Pancreas (tissue), 10 donors: ENCODE results near the gene AP1G1. TPM values are rescaled to one million over a fixed set of nuclear protein-coding genes. Genes with fewer than 3 reads are reported as not detected.

ENCODE experiments used
- ATAC-seq, 4 donors: fragments of 200-7000 bp; cut with Tn5 transposase; one replicate each; pipeline versions ENCODE4 v1.8.0 to v1.9.1; 2020; ENCODE audit warnings: mild to moderate bottlenecking in 4 of 4, moderate library complexity in 4 of 4
- DNase-seq, 6 donors: peaks; one replicate each; pipeline ENCODE4 v3.0.0-alpha.2; 2020
- FAIRE-seq: peaks from 2 replicates; lab custom pipeline; 2012; peaks lifted over from hg19 to GRCh38; lab: Jason Lieb, UNC
- H3K27ac ChIP-seq, 4 donors: fragments of 200-600 bp; sonication (generic); 1 replicate in 3 of 4; 2 replicates in 1 of 4; pipeline versions ENCODE4 v1.5.0 to v1.8.0; 2020
- H3K27me3 ChIP-seq, 4 donors: fragments of 200-600 bp; one replicate each; pipeline ENCODE4 v1.8.0; 2021
- H3K36me3 ChIP-seq, 3 donors: fragments of 200-600 bp; sonication (generic) in 1 of 3; one replicate each; pipeline versions ENCODE4 v1.5.0 to v1.8.0; 2020 to 2021
- H3K4me1 ChIP-seq, 3 donors: fragments of 200-600 bp; one replicate each; pipeline ENCODE4 v1.8.0; 2021
- H3K4me3 ChIP-seq, 4 donors: fragments of 200-600 bp; sonication (generic) in 2 of 4; one replicate each; pipeline versions ENCODE4 v1.5.0 to v1.8.0; 2020 to 2021
- H3K9me3 ChIP-seq, 4 donors: fragments of 200-600 bp; one replicate each; pipeline ENCODE4 v1.8.0; 2021
- WGBS, 2 donors: extraction: QIAGEN DNeasy Blood & Tissue Kit; methylation state at CpG; one replicate each; pipeline ENCODE4 v1.1.7; 2013; 5-methylcytosine and 5-hydroxymethylcytosine counted together
- intact Hi-C, 3 donors: fragments of 100-400 bp; cut with DNase I; formaldehyde crosslinking; loops; one replicate each; pipeline versions ENCODE4 v1.11.1 to v1.14.2; 2022
- polyA plus RNA-seq, 2 donors: library from polyadenylated mRNA; stranded (reverse); fragments of 200-250 nt; gene quantifications; one replicate each; pipeline ENCODE4 v1.2.3, GENCODE V29; 2013
- total RNA-seq, 6 donors: library from RNA; stranded (reverse); fragmentation: NEBNext Ultra II Directional in 4 of 6; extraction: Animal tissue kit (Norgen Biotek cat#: 25700) in 4 of 6; gene quantifications; one replicate each; pipeline versions ENCODE4 v1.2.1 to v1.2.4, GENCODE V29; 2021 to 2023
- TF ChIP-seq, protein P1 (sequence below), 4 donors: fragments of 200-600 bp; sonication (generic) in 3 of 4; IDR thresholded peaks; one replicate each; pipeline versions ENCODE4 v1.5.0 to v1.8.0; 2021; ENCODE audit warnings: antibody characterized with exemption in 4 of 4
- donor health status: healthy with polysubstance abuse.
- donor health status: DM: no; HTN: no; CAD: no; lungs with moderate emphysema.
- donor health status: DM: no; HTN: no; CAD: no.
- donor health status: control.
- donor health status: control.
- donor health status: Bipolar disorder and iron deficiency.
- donor health status: DM: yes; HTN: yes; CAD: no.
- donor health status: DM: no; HTN: no; CAD: no.
- donor health status: DM: no; HTN: no; CAD: no.
- donor health status: DM: yes; HTN: yes; CAD: no.

The AP1G1 gene
- total RNA-seq (10 to 100 TPM; 31.6 to 50.8 (median 39.8) TPM), polyA plus RNA-seq (10 to 100 TPM; 15.3 to 27.6 TPM)

DNA sequence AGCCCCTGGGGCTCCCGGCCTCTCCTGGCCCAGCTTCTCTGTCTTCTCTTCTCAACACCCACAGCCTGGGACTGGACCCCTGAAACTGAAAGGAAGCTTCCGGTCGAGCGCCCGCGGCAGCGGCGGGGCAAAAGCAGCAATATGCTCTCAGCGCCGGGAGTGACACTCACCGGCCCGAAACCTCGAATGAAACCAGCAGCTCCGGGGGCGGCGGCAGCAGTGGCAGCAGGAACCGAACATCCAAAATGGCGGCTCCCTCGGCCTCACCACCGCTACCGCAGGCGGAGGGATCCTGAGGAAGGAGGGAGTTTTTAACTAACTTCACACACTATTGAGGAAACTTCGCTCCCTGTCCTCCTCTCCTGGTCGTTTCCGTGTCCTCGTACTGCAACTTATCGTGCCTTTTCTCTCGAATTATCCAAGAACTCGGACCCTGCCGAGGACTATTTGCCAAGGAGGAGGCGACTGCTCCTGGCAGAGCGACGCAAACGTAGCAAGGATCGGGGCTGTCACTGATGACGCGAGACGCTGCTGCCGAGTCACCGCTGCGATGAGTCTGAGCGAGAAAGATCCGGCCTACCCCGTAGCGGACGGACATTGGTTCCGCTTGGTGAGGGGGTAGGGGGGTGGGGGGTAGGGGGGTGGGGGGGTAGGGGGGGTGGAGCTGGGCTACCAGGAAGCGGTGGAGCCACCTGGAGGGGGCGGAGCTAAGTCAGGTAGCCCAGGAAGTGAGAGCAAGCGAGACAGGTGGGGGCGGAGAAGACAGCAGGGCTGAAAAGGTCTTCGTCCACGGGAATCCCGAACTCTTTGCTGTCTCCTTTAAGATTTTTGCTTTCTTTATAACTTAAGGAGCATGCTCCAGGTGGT lies at the start of gene AP1G1:
Gene AP1G1, minus strand, starts transcription at position 242 of the 867 bp plus-strand sequence. CDS start 19,355 bp downstream, outside the sequence.
- intact Hi-C loops = loop anchor here in 1 of 3 donors (10.0 kb wide), 1 partner anchor 86 kb away; the partner anchor contains the start of gene IST1
- 0 to 1% methylated on average over 49 to 54 of the region's 54 CpGs for WGBS, 2 donors
- Histone ChIP-seq H3K4me3 (peak within 1 kb of the TSS; percentile 73 to 98 (median 92)), H3K4me1 (peaks cover 9 to 24% (median 9%) of the 10 kb centered on the region in 3 donors), H3K9me3 (no peaks in the 10 kb centered on the region), H3K36me3 (no peaks in the 10 kb centered on the region), H3K27me3 (no peaks in the 10 kb centered on the region), H3K27ac (peak within 1 kb of the TSS; percentile 97 to 99 (median 97))
- TF ChIP-seq, protein P1, sequence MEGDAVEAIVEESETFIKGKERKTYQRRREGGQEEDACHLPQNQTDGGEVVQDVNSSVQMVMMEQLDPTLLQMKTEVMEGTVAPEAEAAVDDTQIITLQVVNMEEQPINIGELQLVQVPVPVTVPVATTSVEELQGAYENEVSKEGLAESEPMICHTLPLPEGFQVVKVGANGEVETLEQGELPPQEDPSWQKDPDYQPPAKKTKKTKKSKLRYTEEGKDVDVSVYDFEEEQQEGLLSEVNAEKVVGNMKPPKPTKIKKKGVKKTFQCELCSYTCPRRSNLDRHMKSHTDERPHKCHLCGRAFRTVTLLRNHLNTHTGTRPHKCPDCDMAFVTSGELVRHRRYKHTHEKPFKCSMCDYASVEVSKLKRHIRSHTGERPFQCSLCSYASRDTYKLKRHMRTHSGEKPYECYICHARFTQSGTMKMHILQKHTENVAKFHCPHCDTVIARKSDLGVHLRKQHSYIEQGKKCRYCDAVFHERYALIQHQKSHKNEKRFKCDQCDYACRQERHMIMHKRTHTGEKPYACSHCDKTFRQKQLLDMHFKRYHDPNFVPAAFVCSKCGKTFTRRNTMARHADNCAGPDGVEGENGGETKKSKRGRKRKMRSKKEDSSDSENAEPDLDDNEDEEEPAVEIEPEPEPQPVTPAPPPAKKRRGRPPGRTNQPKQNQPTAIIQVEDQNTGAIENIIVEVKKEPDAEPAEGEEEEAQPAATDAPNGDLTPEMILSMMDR (IDR thresholded peaks at IDR 0.05) = no peak
- DNase-seq = peak; percentile 89 to 98 (median 96)
- peak; percentile 90 to 96 (median 93) for ATAC-seq
- FAIRE-seq = no peak

DNA sequence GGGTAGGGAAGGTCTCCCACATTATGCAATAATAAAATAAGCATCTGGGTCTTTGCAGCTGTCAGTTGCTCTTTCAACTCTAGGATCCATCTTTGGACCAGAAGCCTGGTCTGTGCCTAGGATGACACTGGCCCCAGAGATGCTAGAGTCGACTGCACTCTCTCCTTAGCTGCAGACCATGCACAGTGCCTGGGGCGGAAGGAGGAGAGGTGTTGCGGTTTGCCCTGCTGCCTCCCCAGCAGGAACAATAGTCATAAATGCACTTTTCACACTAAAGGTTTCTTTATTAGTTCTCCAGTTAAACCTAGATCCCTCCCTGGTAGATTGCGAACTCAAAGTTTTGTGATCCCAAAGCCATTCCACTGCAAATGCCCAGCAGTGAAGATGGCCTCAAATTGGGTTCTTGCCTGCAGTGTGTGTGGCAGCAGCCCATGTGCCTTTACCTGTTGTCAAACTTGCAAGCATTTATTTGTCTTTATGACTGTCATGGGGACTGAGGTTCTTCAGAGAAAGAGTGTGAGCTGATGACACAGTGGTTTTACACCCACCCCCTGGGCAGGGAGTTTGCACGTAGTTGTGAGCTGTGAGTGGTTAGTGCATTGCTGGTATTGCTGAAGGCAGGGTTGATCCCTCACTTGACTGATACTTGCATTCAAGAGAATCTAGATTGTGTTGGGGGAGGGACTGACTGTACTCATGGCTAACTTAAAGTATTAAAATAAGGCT lies 47.5 kb upstream of the AP1G1 start:
- DNase-seq = no peak
- TF ChIP-seq, protein P1 (IDR thresholded peaks at IDR 0.05) = no peak
- intact Hi-C loops = no loop called here
- no peak for ATAC-seq
- peaks cover 0 to 15% (median 7%) of the 10 kb centered on the region in 3 donors for H3K36me3 ChIP-seq
- 87 to 92% methylated on average over 5 of the region's 5 CpGs for WGBS, 2 donors
- H3K4me1 ChIP-seq = peaks cover 5 to 9% (median 8%) of the 10 kb centered on the region in 3 donors
- no peaks in the 10 kb centered on the region for H3K27me3 ChIP-seq
- no peak for FAIRE-seq
- H3K27ac ChIP-seq = no peak overlapping the region
- no peak overlapping the region for H3K4me3 ChIP-seq
- no peaks in the 10 kb centered on the region for H3K9me3 ChIP-seq

DNA sequence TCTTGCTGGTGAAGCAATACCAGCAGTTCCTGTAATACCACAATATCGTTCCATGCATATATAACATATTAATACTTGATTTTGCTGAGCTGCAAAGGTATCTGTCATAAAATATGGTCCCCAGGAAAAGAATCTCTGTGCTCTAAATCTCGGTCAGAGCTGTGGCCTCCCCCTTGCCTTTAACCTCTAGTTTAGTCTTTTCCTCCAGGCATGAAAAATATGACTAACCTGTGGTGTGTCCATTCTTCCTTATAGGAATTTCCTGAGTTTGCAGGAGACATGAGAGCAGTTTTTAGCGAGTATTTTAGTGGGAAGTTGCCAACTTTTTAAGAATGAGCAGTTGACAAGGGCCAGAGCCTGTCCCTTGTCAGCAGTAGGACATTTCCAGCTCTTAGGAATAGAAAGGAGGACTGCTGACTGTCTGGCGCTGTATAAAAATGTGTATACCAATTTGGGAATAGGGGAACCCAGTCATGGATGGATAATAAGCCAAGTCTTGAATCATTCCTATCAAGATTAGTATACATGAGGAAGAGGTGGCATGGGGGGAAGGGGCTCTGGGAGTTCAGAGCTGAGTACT lies 45.8 kb upstream of the AP1G1 start:
- Histone ChIP-seq H3K27me3 (no peaks in the 10 kb centered on the region), H3K9me3 (no peaks in the 10 kb centered on the region), H3K36me3 (peaks cover 0 to 18% (median 7%) of the 10 kb centered on the region in 3 donors), H3K27ac (no peak overlapping the region), H3K4me3 (no peak overlapping the region), H3K4me1 (peaks cover 5 to 9% (median 8%) of the 10 kb centered on the region in 3 donors)
- DNase-seq (no peak), ATAC-seq (no peak), FAIRE-seq (no peak)
- 81 to 84% methylated on average over 4 of the region's 4 CpGs for WGBS, 2 donors
- intact Hi-C loops = no loop called here
- TF ChIP-seq, protein P1 (IDR thresholded peaks at IDR 0.05) = no peak

DNA sequence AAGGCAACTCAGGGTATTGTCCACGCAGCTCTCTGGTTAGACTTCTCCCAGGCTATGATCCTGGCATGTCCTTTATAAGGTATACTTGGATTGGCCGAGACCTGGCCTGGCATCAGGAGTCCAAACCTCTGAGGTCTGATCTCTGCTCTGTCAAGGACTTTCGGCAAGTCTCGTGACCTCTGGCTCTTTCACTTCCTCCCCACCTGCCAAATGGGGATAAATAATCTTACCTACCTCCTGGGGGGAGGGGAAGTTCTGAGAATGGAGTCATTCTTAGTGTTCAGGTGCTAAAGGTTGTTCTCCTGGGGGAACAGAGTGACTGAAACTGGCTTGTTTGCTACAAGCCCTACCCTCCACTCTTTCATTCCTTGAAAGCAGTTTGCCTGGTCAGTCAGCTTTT lies 44.8 kb upstream of the AP1G1 start:
- Histone ChIP-seq H3K4me1 (peaks cover 0 to 5% (median under 1%) of the 10 kb centered on the region in 3 donors), H3K27me3 (no peaks in the 10 kb centered on the region), H3K9me3 (no peaks in the 10 kb centered on the region), H3K4me3 (no peak overlapping the region), H3K36me3 (peaks cover 2 to 24% (median 7%) of the 10 kb centered on the region in 3 donors), H3K27ac (no peak overlapping the region)
- intact Hi-C loops = no loop called here
- 45% methylated on average over 4 of the region's 4 CpGs for WGBS, 2 donors
- FAIRE-seq (no peak), ATAC-seq (peak in 3 of 4 donors; percentile 27 to 63 (median 34)), DNase-seq (no peak)
- TF ChIP-seq, protein P1 (IDR thresholded peaks at IDR 0.05) = no peak
